GM12874 (cell line): ENCODE results near the gene CAMSAP2.

Source experiments
- CTCF ChIP-seq: IDR thresholded peaks from 2 replicates; pipeline ENCODE4 v1.5.1; 2011; ENCODE audit warnings: low read depth, mild to moderate bottlenecking, control low read depth, low read length, moderate library complexity; ENCODE audit not compliant: insufficient read depth

Gene CAMSAP2

GRCh38 chr1:200893411-200893901 lies 154.8 kb downstream of the CAMSAP2 start:
- no peak for TF ChIP-seq CTCF

DNA sequence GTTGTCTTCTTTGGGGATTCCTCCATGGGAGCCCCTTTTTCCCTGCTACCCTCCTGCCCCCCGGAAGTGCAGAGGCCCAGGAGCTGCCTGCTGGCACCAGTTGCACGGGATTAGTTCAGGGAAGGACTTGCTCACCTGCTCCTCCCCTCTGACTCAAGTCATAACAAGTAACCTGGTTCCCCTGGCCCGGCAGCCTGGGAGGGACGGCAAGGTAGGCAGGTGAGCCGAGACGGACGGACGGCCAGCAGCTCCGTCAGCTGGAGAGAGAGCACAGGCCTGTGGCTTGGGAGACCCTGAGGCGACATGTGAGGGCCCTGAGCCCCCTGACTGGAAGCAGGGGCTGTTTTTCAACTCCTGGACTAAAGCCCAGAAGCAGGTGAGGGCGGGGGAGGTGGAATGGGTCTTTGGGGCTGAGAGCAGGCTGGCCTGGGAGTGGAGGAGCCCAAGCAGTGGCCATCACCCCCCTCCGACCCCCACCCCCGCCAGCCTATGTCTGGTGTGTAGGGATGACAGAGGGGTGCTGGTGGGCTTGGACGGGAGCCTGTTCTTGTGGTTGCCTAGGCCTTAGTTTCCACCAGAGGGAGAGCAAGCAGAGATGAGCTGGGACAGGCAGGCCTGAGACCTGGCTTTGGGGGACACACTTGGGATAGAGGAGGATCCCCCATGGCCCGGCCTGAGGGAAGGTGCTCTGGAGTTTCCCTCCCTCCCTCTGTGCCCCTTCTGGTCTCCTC lies 156.2 kb downstream of the CAMSAP2 start, which contains the start of gene INAVA:
INAVA (plus strand) TSS at position 189 of the 731 bp plus-strand sequence. CDS start 3,501 bp downstream, outside the sequence.
- peak; percentile 28; the same call in 1 of the 2 replicates for TF ChIP-seq CTCF

- TF ChIP-seq CTCF = no peak
Observed at GRCh38 chr1:200895443-200895789, 156.7 kb downstream of the CAMSAP2 start.

GRCh38 chr1:200895801-200896530 lies 157.3 kb downstream of the CAMSAP2 start:
- TF ChIP-seq CTCF = no peak

DNA sequence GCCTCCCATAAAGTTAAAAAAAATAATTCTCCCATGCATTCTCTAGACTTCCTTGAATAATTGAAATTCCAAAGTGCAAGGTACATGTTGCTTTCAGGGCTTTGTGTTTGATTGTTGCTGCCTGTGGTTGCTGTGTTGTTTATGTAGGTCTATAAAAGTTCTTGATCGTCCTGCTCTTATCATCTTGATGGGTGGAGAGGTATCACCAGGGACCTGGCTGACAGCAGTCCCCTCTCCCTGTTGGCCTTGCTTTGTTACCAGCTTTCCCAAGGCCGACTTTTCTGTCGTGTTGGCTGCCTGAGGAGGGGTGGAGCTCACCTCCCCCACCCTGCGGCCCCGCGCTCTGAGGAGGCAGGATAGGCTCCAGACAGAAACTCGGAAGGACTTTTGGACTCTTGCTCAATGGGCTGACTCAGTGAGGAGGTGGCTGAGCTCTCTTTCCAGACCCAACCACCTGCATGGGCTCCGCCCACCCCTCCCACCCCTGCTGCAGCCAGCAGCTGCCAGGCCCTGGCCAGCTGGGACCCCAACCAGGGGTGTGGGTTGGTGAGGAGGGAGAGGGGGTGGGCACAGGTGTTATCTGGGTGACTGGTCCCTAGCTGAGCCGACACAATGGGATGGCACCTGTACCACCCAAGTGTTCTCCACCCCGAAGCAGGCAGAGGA lies 158.0 kb downstream of the CAMSAP2 start:
- TF ChIP-seq CTCF = no peak

DNA sequence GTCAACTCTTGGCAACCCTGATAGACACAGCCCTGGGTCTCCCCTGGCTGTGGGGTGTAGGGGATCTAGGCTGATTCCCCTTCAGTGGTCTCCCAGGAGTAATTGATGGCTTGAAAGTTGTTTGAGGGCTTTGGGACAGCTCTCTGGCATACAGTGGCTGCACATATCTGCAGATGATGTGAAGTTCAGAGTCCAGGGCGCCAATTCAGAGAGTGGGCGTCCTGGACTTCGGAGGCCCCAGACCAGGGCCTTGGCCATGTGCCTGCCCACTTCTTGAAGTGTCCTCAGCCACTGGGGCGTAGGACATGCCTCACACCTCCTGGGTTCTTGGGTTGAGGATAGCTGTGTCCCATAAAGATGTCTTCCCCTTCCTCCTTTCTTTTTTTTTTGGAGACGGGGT lies 158.6 kb downstream of the CAMSAP2 start:
- TF ChIP-seq CTCF = no peak

- no peak for TF ChIP-seq CTCF
Observed at GRCh38 chr1:200899015-200899386, 160.3 kb downstream of the CAMSAP2 start.
